IMR-90 (cell line): ENCODE results near the gene SCAF11. TPM values are rescaled to one million over a fixed set of nuclear protein-coding genes. Genes with fewer than 3 reads are reported as not detected.

Source experiments
- ATAC-seq: fragments of 200-7000 bp; cut with Tn5 transposase; 2 replicates; pipeline ENCODE4 v1.9.1; 2020; ENCODE audit warnings: low read depth, mild to moderate bottlenecking, moderate library complexity
- BruUV-seq: library from RNA; stranded (reverse); fragments of 400-500 nt; replicated peaks from 2 replicates; lab custom pipeline; 2021; lab: Mats Ljungman, UMichigan
- CTCF ChIA-PET: fragments of 300-600 bp; formaldehyde crosslinking; extraction: SDS; loops from one replicate; lab custom pipeline; 2021; ENCODE audit warnings: antibody characterized with exemption; lab: Yijun Ruan, JAX
- POLR2A ChIA-PET: fragments of 300-600 bp; sonication (Branson Sonifier 250); formaldehyde crosslinking; loops from one replicate; lab custom pipeline; 2022; ENCODE audit warnings: antibody characterized with exemption; ENCODE audit not compliant: unreplicated experiment; lab: Charles Lee
- DNase-seq: peaks from one replicate; pipeline ENCODE4 v3.0.0; 2013
- H2AFZ ChIP-seq: replicated peaks from 2 replicates; pipeline ENCODE3; 2013; ENCODE audit warnings: low read length, mild to moderate bottlenecking; ENCODE audit not compliant: poor library complexity
- H2AK5ac ChIP-seq: 2 replicates; pipeline ENCODE4 v1.6.1; 2013; ENCODE audit warnings: low read depth, low read length, inconsistent platforms
- H2AK9ac ChIP-seq: replicated peaks from 2 replicates; pipeline ENCODE3; 2013; ENCODE audit warnings: mild to moderate bottlenecking, low read depth, low read length, moderate library complexity; ENCODE audit not compliant: poor library complexity
- H2BK120ac ChIP-seq: 2 replicates; pipeline ENCODE4 v1.6.1; 2013; ENCODE audit warnings: low read depth, low read length, inconsistent platforms
- H2BK15ac ChIP-seq: 3 replicates; pipeline ENCODE4 v1.6.1; 2013; ENCODE audit warnings: low read depth, low read length, inconsistent platforms
- H2BK20ac ChIP-seq: 2 replicates; pipeline ENCODE4 v1.6.1; 2013; ENCODE audit warnings: low read depth, mild to moderate bottlenecking, inconsistent platforms, low read length, moderate library complexity
- H2BK5ac ChIP-seq: 2 replicates; pipeline ENCODE4 v1.6.1; 2013; ENCODE audit warnings: mild to moderate bottlenecking, low read depth, low read length, inconsistent platforms; ENCODE audit not compliant: poor library complexity, severe bottlenecking
- H3K14ac ChIP-seq: replicated peaks from 2 replicates; pipeline ENCODE4 v1.6.1; 2013; ENCODE audit warnings: low read depth, low read length, inconsistent platforms
- H3K18ac ChIP-seq: 2 replicates; pipeline ENCODE4 v1.6.1; 2013; ENCODE audit warnings: low read depth, low read length, control low read depth
- H3K23ac ChIP-seq: 2 replicates; pipeline ENCODE4 v1.6.1; 2013; ENCODE audit warnings: low read depth, low read length, inconsistent platforms
- H3K27ac ChIP-seq: 2 replicates; pipeline ENCODE4 v1.5.1; 2013; ENCODE audit warnings: mild to moderate bottlenecking, control low read depth, low read length; ENCODE audit not compliant: insufficient read depth
- H3K27me3 ChIP-seq: 2 replicates; pipeline ENCODE4 v1.6.1; 2013; ENCODE audit warnings: low read length; ENCODE audit not compliant: control insufficient read depth, insufficient read depth
- H3K36me3 ChIP-seq: 2 replicates; pipeline ENCODE4 v1.6.1; 2013; ENCODE audit warnings: low read length, mixed read lengths; ENCODE audit not compliant: control insufficient read depth, insufficient read depth
- H3K4ac ChIP-seq: 2 replicates; pipeline ENCODE4 v1.6.1; 2013; ENCODE audit warnings: low read depth, low read length, inconsistent platforms
- H3K4me1 ChIP-seq: 2 replicates; pipeline ENCODE4 v1.6.1; 2013; ENCODE audit warnings: low read length, mixed read lengths; ENCODE audit not compliant: control insufficient read depth, insufficient read depth
- H3K4me2 ChIP-seq: 2 replicates; pipeline ENCODE4 v1.6.1; 2013; ENCODE audit warnings: low read depth, mild to moderate bottlenecking, control low read depth, low read length, moderate library complexity
- H3K4me3 ChIP-seq: 2 replicates; pipeline ENCODE4 v1.5.1; 2013; ENCODE audit warnings: low read depth, mild to moderate bottlenecking, control low read depth, low read length, moderate library complexity; ENCODE audit not compliant: insufficient read depth
- H3K56ac ChIP-seq: 2 replicates; pipeline ENCODE4 v1.6.1; 2013; ENCODE audit warnings: low read length, inconsistent platforms; ENCODE audit not compliant: insufficient read depth; ENCODE audit errors: extremely low read depth
- H3K79me1 ChIP-seq, 2 experiments: 2 replicates each; pipeline ENCODE4 v1.6.1; 2013; ENCODE audit warnings: low read length in 2 of 2, inconsistent platforms in 1 of 2, low read depth in 1 of 2
- H3K9ac ChIP-seq: 2 replicates; pipeline ENCODE4 v1.6.1; 2013; ENCODE audit warnings: low read depth, low read length, control low read depth
- H3K9me1 ChIP-seq: 2 replicates; pipeline ENCODE4 v1.6.1; 2013; ENCODE audit warnings: low read length, inconsistent platforms; ENCODE audit not compliant: insufficient read depth
- H3K9me3 ChIP-seq: 2 replicates; pipeline ENCODE4 v1.6.1; 2013; ENCODE audit warnings: low read length; ENCODE audit not compliant: control insufficient read depth, insufficient read depth
- H4K20me1 ChIP-seq: 2 replicates; pipeline ENCODE4 v1.6.1; 2013; ENCODE audit warnings: low read length, inconsistent platforms; ENCODE audit not compliant: insufficient read depth
- H4K5ac ChIP-seq: 2 replicates; pipeline ENCODE4 v1.6.1; 2013; ENCODE audit warnings: mild to moderate bottlenecking, low read depth, low read length, control low read depth
- H4K8ac ChIP-seq, 2 experiments: 2 replicates each; pipeline ENCODE4 v1.6.1; 2013; ENCODE audit warnings: low read depth in 2 of 2, low read length in 2 of 2, control low read depth in 1 of 2, inconsistent platforms in 1 of 2
- H4K91ac ChIP-seq: 2 replicates; pipeline ENCODE4 v1.6.1; 2013; ENCODE audit warnings: low read depth, low read length, inconsistent platforms; ENCODE audit not compliant: insufficient read depth
- BHLHE40 ChIP-seq: fragments of 150-350 bp; IDR thresholded peaks from 2 replicates; pipeline ENCODE4 v1.6.1; 2016; ENCODE audit warnings: mild to moderate bottlenecking, low read depth, low read length
- CTCF ChIP-seq: conservative IDR thresholded peaks from 2 replicates; pipeline ENCODE4 v1.5.1; 2012; ENCODE audit warnings: mild to moderate bottlenecking, low read depth, low read length, improper control_type of control experiment
- FOS ChIP-seq: fragments of 150-350 bp; IDR thresholded peaks from 2 replicates; pipeline ENCODE4 v1.6.1; 2016; ENCODE audit warnings: low read depth, low read length
- MAFK ChIP-seq: IDR thresholded peaks from 2 replicates; pipeline ENCODE4 v1.6.1; 2012; ENCODE audit warnings: low read depth, low read length, improper control_type of control experiment
- MAZ ChIP-seq: IDR thresholded peaks from 2 replicates; pipeline ENCODE4 v1.6.1; 2012; ENCODE audit warnings: low read depth, mild to moderate bottlenecking, low read length, improper control_type of control experiment, moderate library complexity, borderline replicate concordance
- NFE2L2 ChIP-seq: fragments of 150-350 bp; IDR thresholded peaks from 2 replicates; pipeline ENCODE4 v1.6.1; 2016; ENCODE audit warnings: low read depth, mild to moderate bottlenecking, low read length
- POLR2A ChIP-seq: IDR thresholded peaks from 2 replicates; pipeline ENCODE4 v1.6.1; 2012; ENCODE audit warnings: mild to moderate bottlenecking, low read depth, low read length
- RAD21 ChIP-seq: IDR thresholded peaks from 2 replicates; pipeline ENCODE4 v1.6.1; 2012; ENCODE audit warnings: low read length, improper control_type of control experiment
- RCOR1 ChIP-seq: IDR thresholded peaks from 2 replicates; pipeline ENCODE4 v1.6.1; 2012; ENCODE audit warnings: mild to moderate bottlenecking, low read length, improper control_type of control experiment; ENCODE audit not compliant: insufficient replicate concordance
- RFX5 ChIP-seq: IDR thresholded peaks from 2 replicates; pipeline ENCODE4 v1.8.0; 2012; ENCODE audit warnings: low read depth, mild to moderate bottlenecking, low read length, moderate library complexity
- SMC3 ChIP-seq: fragments of 150-350 bp; IDR thresholded peaks from 2 replicates; pipeline ENCODE4 v1.6.1; 2016; ENCODE audit warnings: low read depth, mild to moderate bottlenecking, antibody characterized with exemption, low read length, moderate library complexity
- USF2 ChIP-seq: fragments of 150-350 bp; IDR thresholded peaks from 2 replicates; pipeline ENCODE4 v1.6.1; 2017; ENCODE audit warnings: mild to moderate bottlenecking, antibody characterized with exemption, low read length, low read depth
- WGBS, 2 experiments: methylation state at CpG; one replicate each; pipeline versions ENCODE4 v1.1.5 to v1.1.7; 2013; ENCODE audit warnings: missing lambda C conversion rate in 2 of 2; ENCODE audit not compliant: insufficient read length in 1 of 2; ENCODE audit errors: extremely low coverage in 2 of 2; 5-methylcytosine and 5-hydroxymethylcytosine counted together
- dilution Hi-C: fragments of 300-500 bp; cut with HindIII; formaldehyde crosslinking; loops from one replicate; pipeline ENCODE4 v1.14.3; 2018; ENCODE audit warnings: low sequenced_read_pairs; ENCODE audit not compliant: unreplicated experiment
- in situ Hi-C: fragments of 300-500 bp; cut with MboI; formaldehyde crosslinking; loops from 3 replicates; pipeline ENCODE4 v1.14.3; 2019; ENCODE audit warnings: low sequenced_read_pairs, inconsistent platforms, mixed read lengths
- intact Hi-C: fragments of 100-400 bp; cut with micrococcal nuclease; formaldehyde crosslinking; loops from 2 replicates; pipeline ENCODE4 v1.10.0; 2022
- polyA plus RNA-seq, 3 experiments: library from polyadenylated mRNA; depleted of rRNA; stranded (reverse); fragments of >200 nt; gene quantifications; 2 replicates each; pipeline ENCODE4 v1.2.3, GENCODE V29; 2012; ENCODE audit warnings: low replicate concordance in 1 of 3
- total RNA-seq: library from RNA; depleted of rRNA; stranded (reverse); fragments of >200 nt; gene quantifications from 2 replicates; pipeline ENCODE4 v1.2.3, GENCODE V29; 2012
- TF ChIP-seq, protein P1 (sequence below): fragments of 150-350 bp; IDR thresholded peaks from 2 replicates; pipeline ENCODE4 v1.6.1; 2016; ENCODE audit warnings: low read depth, mild to moderate bottlenecking, low read length, moderate library complexity, borderline replicate concordance

SCAF11 gene
- total and polyA plus RNA-seq, 2 of the 4 experiments (the other 2 are of a cell fraction) = 33.9 to 70.4 TPM

DNA sequence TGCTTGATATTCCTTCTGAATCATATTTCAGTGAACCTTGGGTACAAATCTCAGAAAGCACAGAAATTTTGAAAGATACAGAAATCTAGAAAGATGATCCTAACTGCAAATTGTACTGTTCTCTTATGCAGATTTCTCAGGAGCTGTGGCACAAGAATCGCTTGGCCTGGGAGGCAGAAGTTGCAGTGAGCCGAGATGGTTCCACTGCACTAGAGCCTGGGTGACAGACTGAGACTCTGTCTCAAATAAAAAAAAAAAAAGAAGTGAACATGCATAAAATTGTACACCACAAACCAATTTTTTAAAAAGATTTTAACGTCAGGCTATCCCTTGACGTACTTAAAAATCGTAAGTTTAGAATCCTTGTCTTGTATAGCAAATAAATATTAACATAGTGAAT is 31.3 kb downstream of the SCAF11 start:
- CTCF ChIA-PET = no interaction called here

More for the DNA sequence above, 31.3 kb downstream of the SCAF11 start:
- Histone ChIP-seq H2BK15ac (no peak overlapping the region), H2AK9ac (no peak overlapping the region), H3K4ac (no peak overlapping the region), H4K91ac (no peak overlapping the region), H3K56ac (no peak overlapping the region), H4K20me1 (no peaks in the 10 kb centered on the region), H2BK120ac (no peak overlapping the region), H2AFZ (no peak overlapping the region), H3K18ac (no peak overlapping the region), H3K79me1 (peaks cover 12 to 41% of the 10 kb centered on the region in 2 experiments), H3K4me1 (no peaks in the 10 kb centered on the region), H3K27ac (no peak overlapping the region), H3K14ac (no peak overlapping the region), H3K9me1 (0 out of 2 replicates have a peak, but pooled peaks cover 2% of the 10 kb centered on the region), H3K36me3 (no peaks in the 10 kb centered on the region), H2BK20ac (no peak overlapping the region), H3K4me2 (no peak overlapping the region), H3K9me3 (no peaks in the 10 kb centered on the region), H2BK5ac (no peak overlapping the region), H4K5ac (no peak overlapping the region), H2AK5ac (no peak overlapping the region), H3K23ac (no peak overlapping the region), H3K27me3 (no peaks in the 10 kb centered on the region), H4K8ac (no peak overlapping the region), H3K9ac (no peak overlapping the region), H3K4me3 (no peak overlapping the region)
- WGBS, 2 experiments = no CpG with 5 or more reads among the region's 5 CpGs
- DNase-seq (no peak), ATAC-seq (no peak)
- POLR2A ChIA-PET = no interaction called here
- no peak for TF ChIP-seq RCOR1
- TF ChIP-seq MAFK = no peak
- no peak for TF ChIP-seq POLR2A
- TF ChIP-seq RFX5 = no peak
- TF ChIP-seq CTCF = no peak
- TF ChIP-seq USF2 = no peak
- no peak for TF ChIP-seq FOS
- no peak for TF ChIP-seq MAZ
- TF ChIP-seq RAD21 = no peak
- TF ChIP-seq, protein P1, sequence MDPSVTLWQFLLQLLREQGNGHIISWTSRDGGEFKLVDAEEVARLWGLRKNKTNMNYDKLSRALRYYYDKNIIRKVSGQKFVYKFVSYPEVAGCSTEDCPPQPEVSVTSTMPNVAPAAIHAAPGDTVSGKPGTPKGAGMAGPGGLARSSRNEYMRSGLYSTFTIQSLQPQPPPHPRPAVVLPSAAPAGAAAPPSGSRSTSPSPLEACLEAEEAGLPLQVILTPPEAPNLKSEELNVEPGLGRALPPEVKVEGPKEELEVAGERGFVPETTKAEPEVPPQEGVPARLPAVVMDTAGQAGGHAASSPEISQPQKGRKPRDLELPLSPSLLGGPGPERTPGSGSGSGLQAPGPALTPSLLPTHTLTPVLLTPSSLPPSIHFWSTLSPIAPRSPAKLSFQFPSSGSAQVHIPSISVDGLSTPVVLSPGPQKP = no peak
- no peak for TF ChIP-seq SMC3
- no peak for TF ChIP-seq BHLHE40
- no peak for TF ChIP-seq NFE2L2
- in situ Hi-C loops (no loop called here), dilution Hi-C loops (no loop called here), intact Hi-C loops (no loop called here)
- BruUV-seq = no TSS peak
